ENCODE data around the gene MAGOH. TPM values are rescaled to one million over a fixed set of nuclear protein-coding genes. Genes with fewer than 3 reads are reported as not detected.
A peak's percentile ranks its signal among the peaks of the same experiment; 100 is the strongest.

MAGOH gene
- total RNA-seq, 1 donor from 2014 or later, result 55.0 TPM

DNA sequence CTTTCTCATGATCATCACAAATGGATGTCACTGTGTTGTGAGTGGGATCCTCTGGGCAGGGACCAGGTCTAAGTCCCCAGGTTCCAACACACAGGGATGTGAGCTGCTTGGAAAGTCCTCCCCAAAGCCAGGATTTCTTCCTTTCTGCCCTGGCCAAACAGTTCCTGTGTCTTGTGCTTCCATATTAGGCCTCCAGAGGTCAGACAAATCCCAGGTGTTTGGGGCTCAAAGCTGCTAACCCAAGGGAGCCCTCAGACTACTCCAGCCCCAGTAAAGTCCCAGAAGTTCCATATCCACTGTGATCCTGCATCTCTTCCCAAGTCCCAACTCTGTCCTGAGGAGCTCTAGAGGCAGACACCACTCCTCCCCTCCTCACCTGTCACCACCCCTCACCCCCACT is 27.7 kb upstream of the MAGOH start:
- no peak overlapping the region for H3K27ac Mint-ChIP-seq
- no peaks in the 10 kb centered on the region for H3K9me3 Mint-ChIP-seq
- no peaks in the 10 kb centered on the region for H3K36me3 Mint-ChIP-seq

DNA sequence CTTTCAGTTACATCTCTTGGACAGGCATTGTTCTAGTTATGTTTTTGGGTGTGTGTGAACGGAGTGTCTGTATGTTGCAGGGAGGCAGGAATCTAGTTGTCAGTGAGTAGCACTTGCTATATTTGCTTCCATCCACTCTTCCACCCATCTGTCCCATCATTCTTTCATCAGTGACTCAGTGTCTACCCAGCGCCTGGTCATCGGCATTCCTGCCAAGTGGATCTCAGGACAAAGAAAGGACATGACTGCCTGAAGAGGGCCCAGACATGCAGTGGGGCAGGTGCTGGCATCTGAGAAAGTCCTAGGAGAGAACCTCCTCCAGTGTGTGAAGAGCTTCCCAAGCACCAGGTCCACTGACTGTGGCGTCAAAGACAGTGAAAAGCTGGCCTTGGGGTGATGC is 27.3 kb upstream of the MAGOH start:
- no peak overlapping the region for H3K27ac Mint-ChIP-seq
- no peak for DNase-seq (ENCODE audit: extremely low spot score, unreplicated experiment)
- no peaks in the 10 kb centered on the region for H3K9me3 Mint-ChIP-seq
- H3K27me3 Mint-ChIP-seq, result no peaks in the 10 kb centered on the region
- no peaks in the 10 kb centered on the region for H3K4me1 Mint-ChIP-seq (ENCODE audit: unreplicated experiment)
- TF ChIP-seq, protein P1, sequence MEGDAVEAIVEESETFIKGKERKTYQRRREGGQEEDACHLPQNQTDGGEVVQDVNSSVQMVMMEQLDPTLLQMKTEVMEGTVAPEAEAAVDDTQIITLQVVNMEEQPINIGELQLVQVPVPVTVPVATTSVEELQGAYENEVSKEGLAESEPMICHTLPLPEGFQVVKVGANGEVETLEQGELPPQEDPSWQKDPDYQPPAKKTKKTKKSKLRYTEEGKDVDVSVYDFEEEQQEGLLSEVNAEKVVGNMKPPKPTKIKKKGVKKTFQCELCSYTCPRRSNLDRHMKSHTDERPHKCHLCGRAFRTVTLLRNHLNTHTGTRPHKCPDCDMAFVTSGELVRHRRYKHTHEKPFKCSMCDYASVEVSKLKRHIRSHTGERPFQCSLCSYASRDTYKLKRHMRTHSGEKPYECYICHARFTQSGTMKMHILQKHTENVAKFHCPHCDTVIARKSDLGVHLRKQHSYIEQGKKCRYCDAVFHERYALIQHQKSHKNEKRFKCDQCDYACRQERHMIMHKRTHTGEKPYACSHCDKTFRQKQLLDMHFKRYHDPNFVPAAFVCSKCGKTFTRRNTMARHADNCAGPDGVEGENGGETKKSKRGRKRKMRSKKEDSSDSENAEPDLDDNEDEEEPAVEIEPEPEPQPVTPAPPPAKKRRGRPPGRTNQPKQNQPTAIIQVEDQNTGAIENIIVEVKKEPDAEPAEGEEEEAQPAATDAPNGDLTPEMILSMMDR (conservative IDR thresholded peaks at IDR 0.05), result no peak
- H3K36me3 Mint-ChIP-seq, result no peaks in the 10 kb centered on the region
- no peak overlapping the region for H3K4me3 Mint-ChIP-seq

More for the DNA sequence above, 27.7 kb upstream of the MAGOH start:
- Mint-ChIP-seq H3K4me3 (no peak overlapping the region), H3K27me3 (no peaks in the 10 kb centered on the region), H3K4me1 (ENCODE audit: unreplicated experiment) (no peaks in the 10 kb centered on the region)
- DNase-seq (ENCODE audit: extremely low spot score, unreplicated experiment), result no peak
- TF ChIP-seq, protein P1 (conservative IDR thresholded peaks at IDR 0.05), result peak; percentile 50

DNA sequence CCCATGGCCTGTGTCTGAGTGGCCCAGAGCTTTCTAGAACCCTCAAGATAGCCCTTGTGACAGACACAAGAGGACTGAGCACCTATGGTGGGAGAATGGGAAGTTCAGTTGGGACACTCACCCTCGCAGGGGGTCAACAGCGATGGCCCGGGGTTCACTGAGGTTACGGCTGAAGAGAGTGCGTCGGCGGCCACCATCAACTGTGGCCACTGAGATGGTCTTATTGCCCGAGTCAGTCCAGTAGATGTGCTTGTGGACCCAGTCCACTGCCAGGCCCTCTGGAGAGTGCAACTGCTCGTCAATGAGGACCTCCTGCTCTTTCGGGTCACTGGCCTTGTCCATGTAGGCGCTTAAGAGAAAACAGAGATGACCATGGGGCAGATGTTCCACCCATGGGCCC is 25.7 kb upstream of the MAGOH start:
- Mint-ChIP-seq H3K27me3 (no peaks in the 10 kb centered on the region), H3K4me1 (ENCODE audit: unreplicated experiment) (no peaks in the 10 kb centered on the region)

DNA sequence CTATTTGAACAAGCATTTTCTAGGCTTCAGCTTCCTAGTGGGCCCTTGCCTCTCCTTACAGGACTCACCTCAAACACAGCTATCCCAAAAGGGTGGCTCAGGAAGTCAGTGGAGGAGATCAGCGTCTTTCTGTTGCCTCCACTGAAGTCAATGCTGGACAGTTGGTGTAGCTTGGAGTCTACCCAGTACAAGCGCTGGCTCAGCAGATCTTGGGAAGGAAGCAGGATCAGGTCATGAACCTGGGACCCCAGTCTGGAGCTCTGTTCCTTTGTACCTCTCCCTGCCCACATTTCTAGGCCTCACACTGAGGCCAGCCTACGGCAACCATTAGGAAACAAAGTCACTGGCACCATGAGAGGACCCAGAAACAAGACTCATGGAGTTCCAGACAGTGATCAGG is 23.7 kb upstream of the MAGOH start:
- Mint-ChIP-seq H3K36me3 (no peaks in the 10 kb centered on the region), H3K4me1 (ENCODE audit: unreplicated experiment) (no peaks in the 10 kb centered on the region), H3K4me3 (no peak overlapping the region), H3K9me3 (no peaks in the 10 kb centered on the region), H3K27ac (no peak overlapping the region), H3K27me3 (no peaks in the 10 kb centered on the region)
- DNase-seq (ENCODE audit: extremely low spot score, unreplicated experiment), result no peak
- TF ChIP-seq, protein P1 (conservative IDR thresholded peaks at IDR 0.05), result no peak

More for the DNA sequence above, 25.7 kb upstream of the MAGOH start:
- H3K27ac Mint-ChIP-seq, result no peak overlapping the region
- DNase-seq (ENCODE audit: extremely low spot score, unreplicated experiment), result no peak
- no peaks in the 10 kb centered on the region for H3K36me3 Mint-ChIP-seq
- H3K4me3 Mint-ChIP-seq, result no peak overlapping the region
- TF ChIP-seq, protein P1 (conservative IDR thresholded peaks at IDR 0.05), result no peak
- no peaks in the 10 kb centered on the region for H3K9me3 Mint-ChIP-seq

DNA sequence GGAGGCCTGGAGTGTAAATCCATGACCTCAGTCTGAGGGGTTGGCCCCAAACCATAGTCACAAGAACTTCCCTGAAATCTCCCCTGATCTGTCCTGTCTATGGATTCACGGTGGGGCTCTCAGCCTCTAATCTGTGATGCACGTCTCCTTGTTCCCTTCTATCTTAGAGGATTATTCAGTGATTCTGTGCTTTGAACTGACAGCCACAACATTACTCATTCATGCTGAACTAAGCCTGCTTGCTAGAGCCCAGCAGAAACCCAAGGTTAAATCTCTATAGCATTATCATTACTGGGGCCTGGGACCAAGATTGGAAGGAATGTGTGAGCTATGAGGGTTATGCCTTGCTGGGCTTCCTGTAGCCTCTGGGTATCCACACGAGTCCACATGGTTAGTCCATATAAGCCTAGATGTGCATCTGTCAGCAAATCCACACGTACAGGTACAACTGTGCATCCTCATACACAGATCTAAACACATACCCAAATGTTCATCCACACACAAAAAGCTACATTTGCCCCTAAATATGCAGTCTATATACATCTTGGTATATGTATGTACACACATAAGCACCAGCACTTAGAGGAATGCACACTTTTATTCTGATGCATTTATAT is 22.4 kb upstream of the MAGOH start:
- no peak for DNase-seq (ENCODE audit: extremely low spot score, unreplicated experiment)
- Mint-ChIP-seq H3K4me3 (no peak overlapping the region), H3K36me3 (no peaks in the 10 kb centered on the region), H3K27ac (no peak overlapping the region), H3K27me3 (no peaks in the 10 kb centered on the region), H3K4me1 (ENCODE audit: unreplicated experiment) (no peaks in the 10 kb centered on the region), H3K9me3 (no peaks in the 10 kb centered on the region)
- TF ChIP-seq, protein P1 (conservative IDR thresholded peaks at IDR 0.05), result no peak

DNA sequence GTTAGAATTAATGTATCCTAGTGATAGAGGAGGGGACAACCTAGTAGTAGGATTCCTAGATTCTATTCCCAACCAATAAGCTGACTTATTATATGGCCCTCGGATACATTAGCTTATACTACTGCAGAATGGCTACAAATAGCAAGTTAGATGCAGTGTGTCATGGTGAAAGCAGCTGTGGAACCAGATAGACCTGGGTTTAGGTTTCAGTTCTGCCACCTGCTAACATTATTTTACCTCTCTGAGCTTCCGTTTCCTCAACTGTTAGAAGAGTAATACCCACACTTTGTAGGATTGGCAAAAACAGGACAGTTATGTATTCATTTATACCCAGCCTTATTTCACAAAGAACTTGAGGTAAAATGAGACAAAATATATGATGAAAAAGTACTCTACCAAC is 21.6 kb upstream of the MAGOH start:
- DNase-seq (ENCODE audit: extremely low spot score, unreplicated experiment), result no peak
- H3K4me3 Mint-ChIP-seq, result no peak overlapping the region
- H3K9me3 Mint-ChIP-seq, result no peaks in the 10 kb centered on the region
- no peaks in the 10 kb centered on the region for H3K4me1 Mint-ChIP-seq (ENCODE audit: unreplicated experiment)
- H3K27ac Mint-ChIP-seq, result no peak overlapping the region
- no peaks in the 10 kb centered on the region for H3K27me3 Mint-ChIP-seq
- TF ChIP-seq, protein P1 (conservative IDR thresholded peaks at IDR 0.05), result no peak
- no peaks in the 10 kb centered on the region for H3K36me3 Mint-ChIP-seq
